PFSK-1 (cell line): ENCODE measurements around the gene CYP26B1. TPM values are rescaled to one million over a fixed set of nuclear protein-coding genes. Genes with fewer than 3 reads are reported as not detected.

Experiments used
- FOXP2 ChIP-seq: optimal IDR thresholded peaks from 2 replicates; pipeline ENCODE3; 2011; ENCODE audit warnings: borderline replicate concordance, control low read depth, inconsistent platforms; ENCODE audit not compliant: insufficient read depth; ENCODE audit errors: extremely low read length, extremely low read depth
- POLR2AphosphoS5 ChIP-seq: IDR thresholded peaks from 2 replicates; pipeline ENCODE4 v1.6.1; 2012; ENCODE audit warnings: low read depth, mild to moderate bottlenecking, control low read depth, low read length, moderate library complexity
- REST ChIP-seq, 2 experiments: IDR thresholded peaks; 2 replicates each; pipeline versions ENCODE4 v1.6.1 to v1.8.0; 2011 to 2012; ENCODE audit warnings: low read depth in 2 of 2, low read length in 2 of 2, control low read depth in 1 of 2, inconsistent platforms in 1 of 2, mild to moderate bottlenecking in 1 of 2, moderate library complexity in 1 of 2; ENCODE audit not compliant: insufficient read depth in 1 of 2
- SIN3A ChIP-seq: IDR thresholded peaks from 2 replicates; pipeline ENCODE4 v1.6.1; 2012; ENCODE audit warnings: mild to moderate bottlenecking, low read length, moderate library complexity, borderline replicate concordance; ENCODE audit not compliant: insufficient read depth
- TAF1 ChIP-seq: IDR thresholded peaks from 2 replicates; pipeline ENCODE4 v1.6.1; 2012; ENCODE audit warnings: low read length, control low read depth, borderline replicate concordance; ENCODE audit not compliant: insufficient read depth
- polyA plus RNA-seq: library from polyadenylated mRNA; unstranded; fragments of >200 nt; gene quantifications from one replicate; pipeline ENCODE4 v1.2.1, GENCODE V29; 2012; ENCODE audit warnings: low read depth, missing spikeins; ENCODE audit not compliant: insufficient read length

CYP26B1 gene
- not detected for polyA plus RNA-seq

GRCh38 chr2:72147303-72147971, at the start of gene CYP26B1:
TSS of gene CYP26B1 (minus strand) at chr2:72147862. CDS start at chr2:72147834, 28 bp downstream.
- TF ChIP-seq TAF1: no peak
- TF ChIP-seq POLR2AphosphoS5: no peak
- TF ChIP-seq REST (IDR thresholded peaks at IDR 0.05; ENCODE audit: insufficient read depth in 1 of 2, low read depth in 2 of 2, low read length in 2 of 2): no peak
- no peak for TF ChIP-seq SIN3A
- no peak for TF ChIP-seq FOXP2

- TF ChIP-seq POLR2AphosphoS5 (no peak), TAF1 (no peak), REST (IDR thresholded peaks at IDR 0.05; ENCODE audit: insufficient read depth in 1 of 2, low read depth in 2 of 2, low read length in 2 of 2) (no peak), FOXP2 (no peak), SIN3A (no peak)
Measured at GRCh38 chr2:72193723-72194122, 46.1 kb upstream of the CYP26B1 start.

GRCh38 chr2:72191441-72191840, 43.8 kb upstream of the CYP26B1 start:
- TF ChIP-seq SIN3A (no peak), TAF1 (no peak), FOXP2 (no peak), REST (IDR thresholded peaks at IDR 0.05; ENCODE audit: insufficient read depth in 1 of 2, low read depth in 2 of 2, low read length in 2 of 2) (no peak), POLR2AphosphoS5 (no peak)

GRCh38 chr2:72185206-72185605, 37.5 kb upstream of the CYP26B1 start:
- TF ChIP-seq TAF1 (no peak), SIN3A (no peak), FOXP2 (no peak), REST (IDR thresholded peaks at IDR 0.05; ENCODE audit: insufficient read depth in 1 of 2, low read depth in 2 of 2, low read length in 2 of 2) (no peak), POLR2AphosphoS5 (no peak)

- TF ChIP-seq POLR2AphosphoS5 (no peak), TAF1 (no peak)
Measured at GRCh38 chr2:72183466-72183865, 35.8 kb upstream of the CYP26B1 start.
